Osteoblast (primary cell): ENCODE results near the gene SCT. TPM values are rescaled to one million over a fixed set of nuclear protein-coding genes. Genes with fewer than 3 reads are reported as not detected.
A peak's percentile ranks its signal among the peaks of the same experiment; 100 is the strongest.

Experiments
- DNase-seq: peaks from one replicate; pipeline ENCODE4 v3.0.0; 2011; ENCODE audit warnings: low spot score, mixed read lengths; ENCODE audit not compliant: insufficient read length; ENCODE audit errors: missing footprints
- H2AFZ ChIP-seq: 2 replicates; pipeline ENCODE4 v1.6.0; 2011; ENCODE audit warnings: mild to moderate bottlenecking, low read length
- H3K27ac ChIP-seq: 2 replicates; pipeline ENCODE4 v1.5.1; 2011; ENCODE audit warnings: mild to moderate bottlenecking, low read depth, low read length, moderate library complexity
- H3K27me3 ChIP-seq: 2 replicates; pipeline ENCODE4 v1.6.0; 2012; ENCODE audit warnings: mild to moderate bottlenecking, control low read depth, inconsistent platforms, low read length, moderate library complexity; ENCODE audit not compliant: insufficient read depth
- H3K36me3 ChIP-seq: 2 replicates; pipeline ENCODE4 v1.5.1; 2011; ENCODE audit warnings: mild to moderate bottlenecking, low read length, control low read depth, moderate library complexity; ENCODE audit not compliant: insufficient read depth
- H3K4me1 ChIP-seq: 2 replicates; pipeline ENCODE4 v1.5.1; 2011; ENCODE audit warnings: mild to moderate bottlenecking, low read length, control low read depth, moderate library complexity; ENCODE audit not compliant: insufficient read depth
- H3K4me2 ChIP-seq: 2 replicates; pipeline ENCODE4 v1.6.0; 2011; ENCODE audit warnings: mild to moderate bottlenecking, low read length; ENCODE audit not compliant: insufficient read depth
- H3K4me3 ChIP-seq: fragments of 200-600 bp; sonication (generic); 3 replicates; pipeline ENCODE4 v1.5.1; 2012; ENCODE audit warnings: mild to moderate bottlenecking, low read length, inconsistent platforms; ENCODE audit not compliant: insufficient read depth
- H3K79me2 ChIP-seq: 2 replicates; pipeline ENCODE4 v1.6.0; 2012; ENCODE audit warnings: mild to moderate bottlenecking, low read length, control low read depth, inconsistent platforms; ENCODE audit not compliant: insufficient read depth
- H3K9me3 ChIP-seq: 2 replicates; pipeline ENCODE4 v1.5.1; 2011; ENCODE audit warnings: low read depth, low read length, control low read depth
- H4K20me1 ChIP-seq: 2 replicates; pipeline ENCODE4 v1.6.0; 2012; ENCODE audit warnings: mild to moderate bottlenecking, low read length, control low read depth; ENCODE audit not compliant: insufficient read depth
- total RNA-seq: library from RNA; depleted of rRNA; stranded (reverse); fragments of >200 nt; gene quantifications from 2 replicates; pipeline ENCODE4 v1.2.3, GENCODE V29; 2012
- TF ChIP-seq, protein P1 (sequence below): IDR thresholded peaks from 2 replicates; pipeline ENCODE4 v1.5.1; 2011; ENCODE audit warnings: mild to moderate bottlenecking, low read depth, low read length, moderate library complexity; ENCODE audit errors: extremely low read depth

The SCT gene
- total RNA-seq, 1 donor, result not detected

GRCh38 chr11:646214-646613, 19.2 kb upstream of the SCT start:
- no peaks in the 10 kb centered on the region for H3K27me3 ChIP-seq
- H3K4me3 ChIP-seq, result no peak overlapping the region
- H3K4me1 ChIP-seq, result no peaks in the 10 kb centered on the region
- H3K9me3 ChIP-seq, result no peaks in the 10 kb centered on the region
- no peak overlapping the region for H3K4me2 ChIP-seq
- no peak overlapping the region for H2AFZ ChIP-seq
- H3K79me2 ChIP-seq, result no peaks in the 10 kb centered on the region
- peaks cover 4% of the 10 kb centered on the region for H4K20me1 ChIP-seq
- peaks cover 11% of the 10 kb centered on the region for H3K36me3 ChIP-seq
- no peak overlapping the region for H3K27ac ChIP-seq
- DNase-seq, result no peak
- TF ChIP-seq, protein P1, sequence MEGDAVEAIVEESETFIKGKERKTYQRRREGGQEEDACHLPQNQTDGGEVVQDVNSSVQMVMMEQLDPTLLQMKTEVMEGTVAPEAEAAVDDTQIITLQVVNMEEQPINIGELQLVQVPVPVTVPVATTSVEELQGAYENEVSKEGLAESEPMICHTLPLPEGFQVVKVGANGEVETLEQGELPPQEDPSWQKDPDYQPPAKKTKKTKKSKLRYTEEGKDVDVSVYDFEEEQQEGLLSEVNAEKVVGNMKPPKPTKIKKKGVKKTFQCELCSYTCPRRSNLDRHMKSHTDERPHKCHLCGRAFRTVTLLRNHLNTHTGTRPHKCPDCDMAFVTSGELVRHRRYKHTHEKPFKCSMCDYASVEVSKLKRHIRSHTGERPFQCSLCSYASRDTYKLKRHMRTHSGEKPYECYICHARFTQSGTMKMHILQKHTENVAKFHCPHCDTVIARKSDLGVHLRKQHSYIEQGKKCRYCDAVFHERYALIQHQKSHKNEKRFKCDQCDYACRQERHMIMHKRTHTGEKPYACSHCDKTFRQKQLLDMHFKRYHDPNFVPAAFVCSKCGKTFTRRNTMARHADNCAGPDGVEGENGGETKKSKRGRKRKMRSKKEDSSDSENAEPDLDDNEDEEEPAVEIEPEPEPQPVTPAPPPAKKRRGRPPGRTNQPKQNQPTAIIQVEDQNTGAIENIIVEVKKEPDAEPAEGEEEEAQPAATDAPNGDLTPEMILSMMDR, result no peak

GRCh38 chr11:645536-645935, 18.6 kb upstream of the SCT start:
- no peak overlapping the region for H3K4me2 ChIP-seq
- no peak overlapping the region for H3K4me3 ChIP-seq
- no peaks in the 10 kb centered on the region for H3K4me1 ChIP-seq
- H2AFZ ChIP-seq, result no peak overlapping the region
- peak; percentile 65 for DNase-seq
- TF ChIP-seq, protein P1, result no peak
- no peaks in the 10 kb centered on the region for H3K79me2 ChIP-seq
- H3K36me3 ChIP-seq, result peaks cover 5% of the 10 kb centered on the region
- H3K9me3 ChIP-seq, result no peaks in the 10 kb centered on the region
- H4K20me1 ChIP-seq, result peaks cover 7% of the 10 kb centered on the region
- H3K27me3 ChIP-seq, result no peaks in the 10 kb centered on the region
- H3K27ac ChIP-seq, result no peak overlapping the region

GRCh38 chr11:643849-644738, 17.1 kb upstream of the SCT start:
- H3K4me1 ChIP-seq, result no peaks in the 10 kb centered on the region
- TF ChIP-seq, protein P1, result no peak
- no peak overlapping the region for H3K27ac ChIP-seq
- H3K9me3 ChIP-seq, result no peaks in the 10 kb centered on the region
- H2AFZ ChIP-seq, result no peak overlapping the region
- H3K79me2 ChIP-seq, result no peaks in the 10 kb centered on the region
- peaks cover 7% of the 10 kb centered on the region for H4K20me1 ChIP-seq
- H3K27me3 ChIP-seq, result no peaks in the 10 kb centered on the region
- peak; percentile 81 for DNase-seq
- no peak overlapping the region for H3K4me2 ChIP-seq
- no peak overlapping the region for H3K4me3 ChIP-seq
- H3K36me3 ChIP-seq, result peaks cover 5% of the 10 kb centered on the region

DNA sequence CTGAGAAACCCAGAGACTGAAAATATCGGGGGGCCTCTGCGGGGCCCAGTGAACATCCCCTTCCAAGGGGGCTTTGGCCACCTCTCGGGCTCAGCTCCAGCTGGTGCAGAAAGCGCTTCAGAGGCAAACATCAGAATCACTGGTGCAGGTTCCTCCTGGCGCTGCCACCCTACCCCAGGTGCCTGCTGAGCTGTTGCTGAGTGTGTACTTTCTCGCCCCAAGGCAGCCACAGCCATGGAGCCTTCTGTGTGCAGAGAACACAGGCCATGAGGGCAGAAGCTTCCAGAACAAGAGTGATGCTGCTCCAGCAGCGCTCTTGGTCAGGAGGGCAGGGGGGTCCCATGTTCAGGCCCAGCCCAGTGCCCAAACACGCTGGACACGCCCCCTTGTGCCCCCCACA, 16.4 kb upstream of the SCT start:
- H3K4me3 ChIP-seq, result no peak overlapping the region
- no peaks in the 10 kb centered on the region for H3K79me2 ChIP-seq
- H3K9me3 ChIP-seq, result no peaks in the 10 kb centered on the region
- no peaks in the 10 kb centered on the region for H3K4me1 ChIP-seq
- peaks cover 11% of the 10 kb centered on the region for H4K20me1 ChIP-seq
- peak; percentile 75 for DNase-seq
- H3K36me3 ChIP-seq, result peaks cover under 1% of the 10 kb centered on the region
- no peak overlapping the region for H3K27ac ChIP-seq
- H2AFZ ChIP-seq, result no peak overlapping the region
- H3K27me3 ChIP-seq, result no peaks in the 10 kb centered on the region
- TF ChIP-seq, protein P1, result no peak
- H3K4me2 ChIP-seq, result no peak overlapping the region
